ENCODE results near the gene MAP2K7. TPM values are rescaled to one million over a fixed set of nuclear protein-coding genes. Genes with fewer than 3 reads are reported as not detected.

The MAP2K7 gene
- polyA plus RNA-seq, 1 donor (not counting 4 experiments of a cell fraction or from before 2014, with no cell fraction given): 8.4 TPM

DNA sequence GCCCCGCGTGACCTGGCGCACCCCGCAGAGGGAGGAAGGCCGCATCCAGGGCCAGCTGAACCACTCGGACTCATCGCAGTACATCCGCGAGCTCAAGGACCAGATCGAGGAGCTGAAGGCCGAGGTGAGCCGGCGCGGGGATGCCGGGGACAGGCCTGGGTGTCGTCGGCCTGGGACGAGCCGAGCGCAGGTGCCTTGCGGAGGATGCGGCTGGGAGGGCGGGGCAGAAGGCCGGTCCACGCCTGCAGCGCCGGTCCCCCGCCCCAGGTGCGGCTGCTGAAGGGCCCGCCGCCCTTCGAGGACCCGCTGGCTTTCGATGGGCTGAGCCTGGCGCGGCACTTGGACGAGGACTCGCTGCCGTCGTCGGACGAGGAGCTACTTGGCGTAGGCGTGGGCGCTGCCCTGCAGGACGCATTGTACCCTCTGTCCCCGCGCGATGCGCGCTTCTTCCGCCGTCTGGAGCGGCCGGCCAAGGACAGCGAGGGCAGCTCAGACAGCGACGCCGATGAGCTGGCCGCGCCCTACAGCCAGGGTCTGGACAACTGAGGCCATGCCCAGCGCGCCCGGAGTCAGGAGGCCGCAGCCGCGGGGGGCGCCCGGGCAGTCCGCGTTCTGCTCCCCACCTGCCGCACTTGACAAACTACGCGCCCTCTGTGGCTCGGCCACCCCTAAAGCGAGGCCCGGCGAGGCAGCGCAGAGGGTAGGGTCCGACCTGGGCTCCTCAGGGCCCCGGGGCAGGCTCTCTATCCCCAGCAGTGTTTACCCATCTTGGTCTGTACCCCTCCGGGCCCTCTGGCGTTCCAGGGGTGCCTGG, 40.3 kb upstream of the MAP2K7 start:
- dilution Hi-C loops (cut with MboI; ENCODE audit: extremely low pct_ligation_motif_present, low sequenced_read_pairs): no loop called here
- Histone ChIP-seq H3K9ac (ENCODE audit: control insufficient read depth, extremely low read depth, insufficient read depth, low read length) (no peak overlapping the region), H3K4me3 (ENCODE audit: control insufficient read depth in 2 of 3, extremely low read depth in 1 of 3, insufficient read depth in 2 of 3, low read depth in 1 of 3, low read length in 3 of 3) (no peak overlapping the region), H3K36me3 (ENCODE audit: control insufficient read depth in 2 of 2, extremely low read depth in 1 of 2, insufficient read depth in 2 of 2, low read length in 2 of 2) (peaks cover 0 to 8% of the 10 kb centered on the region in 2 experiments), H4K20me1 (ENCODE audit: control insufficient read depth, extremely low read depth, insufficient read depth, low read length) (no peaks in the 10 kb centered on the region), H3K9me1 (ENCODE audit: control insufficient read depth, extremely low read depth, insufficient read depth, low read length) (no peaks in the 10 kb centered on the region), H2AFZ (ENCODE audit: control insufficient read depth, low read length) (no peak overlapping the region), H3K4me2 (ENCODE audit: control insufficient read depth, extremely low read depth, insufficient read depth, low read depth, low read length) (no peak overlapping the region), H3K79me2 (ENCODE audit: control insufficient read depth, insufficient read depth, low read length) (no peaks in the 10 kb centered on the region), H3K4me1 (ENCODE audit: control insufficient read depth, extremely low read depth, insufficient read depth, low read length) (peaks cover 12% of the 10 kb centered on the region), H3K27ac (ENCODE audit: control insufficient read depth, insufficient read depth, low read length) (no peak overlapping the region), H3K9me3 (ENCODE audit: control insufficient read depth, low read depth, low read length) (no peaks in the 10 kb centered on the region), H3K27me3 (ENCODE audit: control insufficient read depth, extremely low read depth, insufficient read depth, low read length) (no peaks in the 10 kb centered on the region)
- no peak for FAIRE-seq
- TF ChIP-seq, protein P1, sequence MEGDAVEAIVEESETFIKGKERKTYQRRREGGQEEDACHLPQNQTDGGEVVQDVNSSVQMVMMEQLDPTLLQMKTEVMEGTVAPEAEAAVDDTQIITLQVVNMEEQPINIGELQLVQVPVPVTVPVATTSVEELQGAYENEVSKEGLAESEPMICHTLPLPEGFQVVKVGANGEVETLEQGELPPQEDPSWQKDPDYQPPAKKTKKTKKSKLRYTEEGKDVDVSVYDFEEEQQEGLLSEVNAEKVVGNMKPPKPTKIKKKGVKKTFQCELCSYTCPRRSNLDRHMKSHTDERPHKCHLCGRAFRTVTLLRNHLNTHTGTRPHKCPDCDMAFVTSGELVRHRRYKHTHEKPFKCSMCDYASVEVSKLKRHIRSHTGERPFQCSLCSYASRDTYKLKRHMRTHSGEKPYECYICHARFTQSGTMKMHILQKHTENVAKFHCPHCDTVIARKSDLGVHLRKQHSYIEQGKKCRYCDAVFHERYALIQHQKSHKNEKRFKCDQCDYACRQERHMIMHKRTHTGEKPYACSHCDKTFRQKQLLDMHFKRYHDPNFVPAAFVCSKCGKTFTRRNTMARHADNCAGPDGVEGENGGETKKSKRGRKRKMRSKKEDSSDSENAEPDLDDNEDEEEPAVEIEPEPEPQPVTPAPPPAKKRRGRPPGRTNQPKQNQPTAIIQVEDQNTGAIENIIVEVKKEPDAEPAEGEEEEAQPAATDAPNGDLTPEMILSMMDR (optimal IDR thresholded peaks at IDR 0.05 in 1 of 3, IDR thresholded peaks at IDR 0.05 in 1 of 3, conservative IDR thresholded peaks at IDR 0.05 in 1 of 3; ENCODE audit: extremely low read depth in 1 of 3, insufficient read depth in 2 of 3, low read length in 3 of 3): no peak
- TF ChIP-seq EZH2 (IDR thresholded peaks at IDR 0.05; ENCODE audit: low read length): no peak
- no peak for DNase-seq (ENCODE audit: low read depth, low spot score)

GRCh38 chr19:7863971-7864689, 39.5 kb upstream of the MAP2K7 start:
- H4K20me1 ChIP-seq (ENCODE audit: control insufficient read depth, extremely low read depth, insufficient read depth, low read length): no peaks in the 10 kb centered on the region
- no peaks in the 10 kb centered on the region for H3K79me2 ChIP-seq (ENCODE audit: control insufficient read depth, insufficient read depth, low read length)
- no peaks in the 10 kb centered on the region for H3K9me3 ChIP-seq (ENCODE audit: control insufficient read depth, low read depth, low read length)
- H3K9ac ChIP-seq (ENCODE audit: control insufficient read depth, extremely low read depth, insufficient read depth, low read length): no peak overlapping the region
- no peak overlapping the region for H3K27ac ChIP-seq (ENCODE audit: control insufficient read depth, insufficient read depth, low read length)
- H2AFZ ChIP-seq (ENCODE audit: control insufficient read depth, low read length): no peak overlapping the region
- peaks cover 15% of the 10 kb centered on the region for H3K4me1 ChIP-seq (ENCODE audit: control insufficient read depth, extremely low read depth, insufficient read depth, low read length)
- no peaks in the 10 kb centered on the region for H3K9me1 ChIP-seq (ENCODE audit: control insufficient read depth, extremely low read depth, insufficient read depth, low read length)
- peaks cover 0 to 8% of the 10 kb centered on the region in 2 experiments for H3K36me3 ChIP-seq (ENCODE audit: control insufficient read depth in 2 of 2, extremely low read depth in 1 of 2, insufficient read depth in 2 of 2, low read length in 2 of 2)
- no peak for TF ChIP-seq EZH2 (IDR thresholded peaks at IDR 0.05; ENCODE audit: low read length)
- TF ChIP-seq, protein P1 (optimal IDR thresholded peaks at IDR 0.05 in 1 of 3, IDR thresholded peaks at IDR 0.05 in 1 of 3, conservative IDR thresholded peaks at IDR 0.05 in 1 of 3; ENCODE audit: extremely low read depth in 1 of 3, insufficient read depth in 2 of 3, low read length in 3 of 3): no peak
- no peak for DNase-seq (ENCODE audit: low read depth, low spot score)
- no peak overlapping the region for H3K4me2 ChIP-seq (ENCODE audit: control insufficient read depth, extremely low read depth, insufficient read depth, low read depth, low read length)
- FAIRE-seq: no peak
- H3K27me3 ChIP-seq (ENCODE audit: control insufficient read depth, extremely low read depth, insufficient read depth, low read length): no peaks in the 10 kb centered on the region
- no peak overlapping the region for H3K4me3 ChIP-seq (ENCODE audit: control insufficient read depth in 2 of 3, extremely low read depth in 1 of 3, insufficient read depth in 2 of 3, low read depth in 1 of 3, low read length in 3 of 3)
- dilution Hi-C loops (cut with MboI; ENCODE audit: extremely low pct_ligation_motif_present, low sequenced_read_pairs): no loop called here
